Testis (tissue), 2 donors: ENCODE data around the gene MYLK.

ENCODE experiments used
- POLR2A ChIP-seq: fragments of 450-650 bp; IDR thresholded peaks from one replicate; pipeline ENCODE4 v1.6.1; 2017; ENCODE audit warnings: antibody characterized with exemption, mild to moderate bottlenecking, moderate library complexity
- TF ChIP-seq, protein P1 (sequence below), 3 experiments: fragments of 450-650 bp in 2 of 3; fragments of 200-600 bp in 1 of 3; sonication (generic) in 1 of 3; IDR thresholded peaks; one replicate each; pipeline ENCODE4 v1.5.1; 2016 to 2019; ENCODE audit warnings: antibody characterized with exemption in 3 of 3, mild to moderate bottlenecking in 2 of 3, moderate library complexity in 1 of 3

DNA sequence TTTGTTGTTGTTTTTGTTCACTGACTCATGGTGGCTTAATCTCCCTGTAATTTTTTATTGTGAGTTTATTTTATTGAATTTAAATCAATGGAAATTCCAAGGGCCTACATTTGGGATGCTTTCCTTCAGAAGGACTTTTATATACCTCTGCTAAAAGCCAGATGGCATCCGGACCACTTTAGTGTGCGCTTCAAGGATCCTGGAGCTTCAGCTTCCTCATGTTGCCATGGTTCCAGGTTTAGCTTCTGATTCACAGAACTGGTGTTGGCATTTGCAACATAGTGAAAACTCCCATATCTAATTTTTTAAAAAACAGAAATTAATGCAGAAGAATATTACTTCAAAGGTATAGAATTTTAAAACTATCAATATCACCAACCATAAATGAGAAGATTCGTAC is 290.8 kb downstream of the MYLK start:
- TF ChIP-seq POLR2A, result no peak
- TF ChIP-seq, protein P1, sequence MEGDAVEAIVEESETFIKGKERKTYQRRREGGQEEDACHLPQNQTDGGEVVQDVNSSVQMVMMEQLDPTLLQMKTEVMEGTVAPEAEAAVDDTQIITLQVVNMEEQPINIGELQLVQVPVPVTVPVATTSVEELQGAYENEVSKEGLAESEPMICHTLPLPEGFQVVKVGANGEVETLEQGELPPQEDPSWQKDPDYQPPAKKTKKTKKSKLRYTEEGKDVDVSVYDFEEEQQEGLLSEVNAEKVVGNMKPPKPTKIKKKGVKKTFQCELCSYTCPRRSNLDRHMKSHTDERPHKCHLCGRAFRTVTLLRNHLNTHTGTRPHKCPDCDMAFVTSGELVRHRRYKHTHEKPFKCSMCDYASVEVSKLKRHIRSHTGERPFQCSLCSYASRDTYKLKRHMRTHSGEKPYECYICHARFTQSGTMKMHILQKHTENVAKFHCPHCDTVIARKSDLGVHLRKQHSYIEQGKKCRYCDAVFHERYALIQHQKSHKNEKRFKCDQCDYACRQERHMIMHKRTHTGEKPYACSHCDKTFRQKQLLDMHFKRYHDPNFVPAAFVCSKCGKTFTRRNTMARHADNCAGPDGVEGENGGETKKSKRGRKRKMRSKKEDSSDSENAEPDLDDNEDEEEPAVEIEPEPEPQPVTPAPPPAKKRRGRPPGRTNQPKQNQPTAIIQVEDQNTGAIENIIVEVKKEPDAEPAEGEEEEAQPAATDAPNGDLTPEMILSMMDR (IDR thresholded peaks at IDR 0.05), result no peak
